Placental pericyte (primary cell): ENCODE data around the gene PRMT9. TPM values are rescaled to one million over a fixed set of nuclear protein-coding genes. Genes with fewer than 3 reads are reported as not detected.

ENCODE experiments used
- total RNA-seq: library from RNA; depleted of rRNA; stranded (reverse); fragments of >200 nt; gene quantifications from 2 replicates; pipeline ENCODE4 v1.2.3, GENCODE V29; 2012

Gene PRMT9
- total RNA-seq = 7.9 and 10.3 TPM in 2 replicates

GRCh38 chr4:147683717-147684700 is at the start of gene PRMT9:
Gene PRMT9, minus strand, starts transcription at chr4:147684163. Its CDS starts 176 bp downstream, at chr4:147683987.

GRCh38 chr4:147731580-147732517 is 47.9 kb upstream of the PRMT9 start, which contains the start of gene ARHGAP10:
Gene ARHGAP10, plus strand, starts transcription at chr4:147732088. Its CDS starts 214 bp downstream, at chr4:147732302.

GRCh38 chr4:147617173-147617840 is 66.7 kb downstream of the PRMT9 start, which contains the start of gene TMEM184C:
Gene TMEM184C, plus strand, starts transcription at chr4:147617397. Its CDS starts 560 bp downstream, at chr4:147617957.

Other genes with a start within 250 kb of the PRMT9 start
- gene EDNRA, start 203.1 kb downstream of the PRMT9 start, total RNA-seq = 1.3 and 13.2 TPM in 2 replicates
- gene TMEM184C, start 66.8 kb downstream of the PRMT9 start, total RNA-seq = 51.0 and 53.1 TPM in 2 replicates
- 24.1 and 59.3 TPM in 2 replicates for gene ARHGAP10, start 47.9 kb upstream of the PRMT9 start, total RNA-seq